HepG2 (cell line): ENCODE measurements around the gene GRIK5. TPM values are rescaled to one million over a fixed set of nuclear protein-coding genes. Genes with fewer than 3 reads are reported as not detected.
A peak's percentile ranks its signal among the peaks of the same experiment; 100 is the strongest.

ENCODE experiments used
- MED1 ChIP-seq: sonication (generic); formaldehyde crosslinking; IDR thresholded peaks from 2 replicates; pipeline ENCODE4 v1.4.0; 2020; ENCODE audit warnings: missing genetic modification reagents
- NFE2L2 ChIP-seq: fragments of 150-350 bp; IDR thresholded peaks from 2 replicates; pipeline ENCODE4 v1.6.1; 2014; ENCODE audit warnings: low read length
- SP140L ChIP-seq: sonication (generic); formaldehyde crosslinking; IDR thresholded peaks from 2 replicates; pipeline ENCODE4 v1.4.0; 2020; ENCODE audit warnings: missing genetic modification reagents, borderline replicate concordance
- SRF ChIP-seq: IDR thresholded peaks from 2 replicates; pipeline ENCODE4 v1.6.1; 2011; ENCODE audit warnings: mild to moderate bottlenecking, low read depth, low read length, moderate library complexity
- TARDBP ChIP-seq: sonication (generic); formaldehyde crosslinking; IDR thresholded peaks from 2 replicates; pipeline ENCODE4 v1.8.0; 2022; ENCODE audit warnings: mild to moderate bottlenecking, missing genetic modification reagents
- TBX3 ChIP-seq: fragments of 450-650 bp; IDR thresholded peaks from 2 replicates; pipeline ENCODE4 v1.6.1; 2017; ENCODE audit warnings: antibody characterized with exemption, mild to moderate bottlenecking, inconsistent platforms, borderline replicate concordance
- XBP1 ChIP-seq: sonication (generic); formaldehyde crosslinking; IDR thresholded peaks from 2 replicates; pipeline ENCODE4 v1.5.0; 2020; ENCODE audit warnings: missing genetic modification reagents
- ZNF543 ChIP-seq: sonication (generic); formaldehyde crosslinking; IDR thresholded peaks from 2 replicates; pipeline ENCODE4 v1.4.0; 2020; ENCODE audit warnings: mild to moderate bottlenecking, missing genetic modification reagents
- ZNF577 ChIP-seq: sonication (generic); formaldehyde crosslinking; IDR thresholded peaks from 2 replicates; pipeline ENCODE4 v1.4.0; 2020; ENCODE audit warnings: mild to moderate bottlenecking, low read depth, missing genetic modification reagents, borderline replicate concordance
- ZNF713 ChIP-seq: sonication (generic); formaldehyde crosslinking; IDR thresholded peaks from 2 replicates; pipeline ENCODE4 v1.4.0; 2020; ENCODE audit warnings: mild to moderate bottlenecking, missing genetic modification reagents
- ZNF746 ChIP-seq: sonication (generic); formaldehyde crosslinking; IDR thresholded peaks from 2 replicates; pipeline ENCODE4 v1.8.0; 2022; ENCODE audit warnings: mild to moderate bottlenecking, missing genetic modification reagents
- polyA plus RNA-seq, 8 experiments: library from polyadenylated mRNA; depleted of rRNA in 3 of 8; stranded (reverse) in 7 of 8; unstranded in 1 of 8; fragments of >200 nt; fragmentation: Illumina TruSeq in 4 of 8; extraction: Trizol in 4 of 8; gene quantifications; 2 replicates each; pipeline versions ENCODE4 v1.2.1 to v1.2.3, GENCODE V29; 2011 to 2016; ENCODE audit warnings: low read depth in 4 of 8, missing spikeins in 1 of 8, mixed read lengths in 1 of 8; ENCODE audit not compliant: insufficient read depth in 1 of 8
- total RNA-seq, 5 experiments: library from RNA; depleted of rRNA; stranded (reverse); fragments of >200 nt; fragmentation: Illumina TruSeq; extraction: Trizol; gene quantifications; 2 replicates each; pipeline ENCODE4 v1.2.3, GENCODE V29; 2016; ENCODE audit warnings: low read depth in 1 of 5
- TF ChIP-seq, protein P1 (sequence below): sonication (generic); formaldehyde crosslinking; IDR thresholded peaks from one replicate; pipeline ENCODE4 v1.5.1; 2020; ENCODE audit warnings: mild to moderate bottlenecking, missing genetic modification reagents; ENCODE audit errors: not compliant biosample characterization
- TF ChIP-seq, protein P2 (sequence below): sonication (generic); formaldehyde crosslinking; IDR thresholded peaks from 2 replicates; pipeline ENCODE4 v1.8.1; 2023; ENCODE audit warnings: mild to moderate bottlenecking, moderate library complexity, missing genetic modification reagents
- TF ChIP-seq, protein P3 (sequence below): sonication (generic); formaldehyde crosslinking; IDR thresholded peaks from 2 replicates; pipeline ENCODE4 v1.4.0; 2020; ENCODE audit warnings: mild to moderate bottlenecking, low read depth, missing genetic modification reagents

The GRIK5 gene
- total and polyA plus RNA-seq, 2 of the 13 experiments (the other 11 are each of a cell fraction or from before 2014, with no cell fraction given): not detected

DNA sequence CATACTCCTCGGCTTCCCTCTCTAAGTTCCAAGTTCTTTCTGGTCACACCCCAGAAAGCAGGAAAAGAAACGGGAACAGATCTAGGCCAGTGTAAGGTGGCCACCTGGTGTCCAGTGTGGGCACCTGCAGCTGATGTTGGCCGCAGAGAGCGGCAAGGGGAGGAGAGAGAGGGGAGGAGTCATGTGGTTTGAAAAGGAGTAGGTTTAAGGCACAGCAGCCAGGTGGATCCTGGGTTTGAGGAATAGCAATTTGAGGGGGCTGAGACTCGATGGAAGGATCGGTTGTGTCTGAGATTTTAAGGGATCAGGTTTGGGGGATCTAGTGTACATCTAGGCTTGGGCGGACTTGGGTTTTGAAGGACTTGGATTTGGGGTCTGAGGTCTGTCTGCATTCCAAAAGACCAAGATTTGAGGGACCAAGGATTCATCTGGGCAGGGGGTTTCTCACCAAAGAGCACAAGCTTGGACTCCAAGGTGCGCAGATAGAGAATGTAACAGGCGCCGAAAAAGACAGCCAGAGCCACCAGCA lies 112.1 kb downstream of the GRIK5 start (continued):
- TF ChIP-seq, protein P1, sequence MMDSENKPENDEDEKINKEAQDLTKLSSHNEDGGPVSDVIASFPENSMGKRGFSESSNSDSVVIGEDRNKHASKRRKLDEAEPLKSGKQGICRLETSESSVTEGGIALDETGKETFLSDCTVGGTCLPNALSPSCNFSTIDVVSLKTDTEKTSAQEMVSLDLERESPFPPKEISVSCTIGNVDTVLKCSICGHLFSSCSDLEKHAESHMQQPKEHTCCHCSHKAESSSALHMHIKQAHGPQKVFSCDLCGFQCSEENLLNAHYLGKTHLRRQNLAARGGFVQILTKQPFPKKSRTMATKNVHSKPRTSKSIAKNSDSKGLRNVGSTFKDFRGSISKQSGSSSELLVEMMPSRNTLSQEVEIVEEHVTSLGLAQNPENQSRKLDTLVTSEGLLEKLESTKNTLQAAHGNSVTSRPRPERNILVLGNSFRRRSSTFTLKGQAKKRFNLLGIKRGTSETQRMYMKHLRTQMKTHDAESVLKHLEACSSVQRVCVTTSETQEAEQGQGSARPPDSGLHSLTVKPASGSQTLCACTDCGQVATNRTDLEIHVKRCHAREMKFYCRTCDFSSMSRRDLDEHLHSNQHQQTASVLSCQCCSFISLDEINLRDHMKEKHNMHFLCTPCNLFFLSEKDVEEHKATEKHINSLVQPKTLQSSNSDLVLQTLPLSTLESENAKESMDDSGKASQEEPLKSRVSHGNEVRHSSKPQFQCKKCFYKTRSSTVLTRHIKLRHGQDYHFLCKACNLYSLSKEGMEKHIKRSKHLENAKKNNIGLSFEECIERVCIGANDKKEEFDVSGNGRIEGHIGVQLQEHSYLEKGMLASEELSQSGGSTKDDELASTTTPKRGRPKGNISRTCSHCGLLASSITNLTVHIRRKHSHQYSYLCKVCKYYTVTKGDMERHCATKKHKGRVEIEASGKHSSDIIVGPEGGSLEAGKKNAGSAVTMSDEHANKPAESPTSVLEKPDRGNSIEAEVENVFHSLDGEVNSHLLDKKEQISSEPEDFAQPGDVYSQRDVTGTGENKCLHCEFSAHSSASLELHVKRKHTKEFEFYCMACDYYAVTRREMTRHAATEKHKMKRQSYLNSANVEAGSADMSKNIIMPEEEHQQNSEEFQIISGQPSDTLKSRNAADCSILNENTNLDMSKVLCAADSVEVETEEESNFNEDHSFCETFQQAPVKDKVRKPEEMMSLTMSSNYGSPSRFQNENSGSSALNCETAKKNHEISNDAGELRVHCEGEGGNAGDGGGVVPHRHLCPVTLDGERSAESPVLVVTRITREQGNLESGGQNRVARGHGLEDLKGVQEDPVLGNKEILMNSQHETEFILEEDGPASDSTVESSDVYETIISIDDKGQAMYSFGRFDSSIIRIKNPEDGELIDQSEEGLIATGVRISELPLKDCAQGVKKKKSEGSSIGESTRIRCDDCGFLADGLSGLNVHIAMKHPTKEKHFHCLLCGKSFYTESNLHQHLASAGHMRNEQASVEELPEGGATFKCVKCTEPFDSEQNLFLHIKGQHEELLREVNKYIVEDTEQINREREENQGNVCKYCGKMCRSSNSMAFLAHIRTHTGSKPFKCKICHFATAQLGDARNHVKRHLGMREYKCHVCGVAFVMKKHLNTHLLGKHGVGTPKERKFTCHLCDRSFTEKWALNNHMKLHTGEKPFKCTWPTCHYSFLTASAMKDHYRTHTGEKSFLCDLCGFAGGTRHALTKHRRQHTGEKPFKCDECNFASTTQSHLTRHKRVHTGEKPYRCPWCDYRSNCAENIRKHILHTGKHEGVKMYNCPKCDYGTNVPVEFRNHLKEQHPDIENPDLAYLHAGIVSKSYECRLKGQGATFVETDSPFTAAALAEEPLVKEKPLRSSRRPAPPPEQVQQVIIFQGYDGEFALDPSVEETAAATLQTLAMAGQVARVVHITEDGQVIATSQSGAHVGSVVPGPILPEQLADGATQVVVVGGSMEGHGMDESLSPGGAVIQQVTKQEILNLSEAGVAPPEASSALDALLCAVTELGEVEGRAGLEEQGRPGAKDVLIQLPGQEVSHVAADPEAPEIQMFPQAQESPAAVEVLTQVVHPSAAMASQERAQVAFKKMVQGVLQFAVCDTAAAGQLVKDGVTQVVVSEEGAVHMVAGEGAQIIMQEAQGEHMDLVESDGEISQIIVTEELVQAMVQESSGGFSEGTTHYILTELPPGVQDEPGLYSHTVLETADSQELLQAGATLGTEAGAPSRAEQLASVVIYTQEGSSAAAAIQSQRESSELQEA: no peak
- TF ChIP-seq ZNF577 (CRISPR knock-in tag) (no peak), XBP1 (CRISPR knock-in tag) (no peak), ZNF746 (CRISPR knock-in tag) (no peak), TBX3 (no peak), NFE2L2 (no peak), MED1 (CRISPR knock-in tag) (peak; percentile 11; the same call in 1 of the 2 replicates), TARDBP (CRISPR knock-in tag) (no peak), SRF (no peak), SP140L (CRISPR knock-in tag) (no peak), ZNF543 (CRISPR knock-in tag) (no peak), ZNF713 (CRISPR knock-in tag) (no peak)
- TF ChIP-seq, protein P2, sequence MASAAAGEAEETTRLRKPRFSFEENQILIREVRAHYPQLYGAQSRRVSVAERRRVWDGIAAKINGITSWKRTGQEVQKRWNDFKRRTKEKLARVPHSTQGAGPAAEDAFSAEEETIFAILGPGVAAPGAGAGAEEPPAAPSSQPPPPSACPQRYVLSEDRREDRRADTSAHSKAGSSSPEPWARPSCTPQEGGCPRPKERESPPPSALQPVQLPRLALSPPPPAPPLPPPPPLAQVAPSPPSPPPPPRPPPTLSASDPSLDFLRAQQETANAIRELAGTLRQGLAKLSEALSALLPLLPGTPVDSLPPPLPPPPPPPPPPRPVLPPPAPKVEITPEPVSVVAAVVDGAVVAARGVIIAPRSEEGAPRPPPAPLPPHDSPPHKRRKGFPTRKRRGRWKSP: no peak
- TF ChIP-seq, protein P3, sequence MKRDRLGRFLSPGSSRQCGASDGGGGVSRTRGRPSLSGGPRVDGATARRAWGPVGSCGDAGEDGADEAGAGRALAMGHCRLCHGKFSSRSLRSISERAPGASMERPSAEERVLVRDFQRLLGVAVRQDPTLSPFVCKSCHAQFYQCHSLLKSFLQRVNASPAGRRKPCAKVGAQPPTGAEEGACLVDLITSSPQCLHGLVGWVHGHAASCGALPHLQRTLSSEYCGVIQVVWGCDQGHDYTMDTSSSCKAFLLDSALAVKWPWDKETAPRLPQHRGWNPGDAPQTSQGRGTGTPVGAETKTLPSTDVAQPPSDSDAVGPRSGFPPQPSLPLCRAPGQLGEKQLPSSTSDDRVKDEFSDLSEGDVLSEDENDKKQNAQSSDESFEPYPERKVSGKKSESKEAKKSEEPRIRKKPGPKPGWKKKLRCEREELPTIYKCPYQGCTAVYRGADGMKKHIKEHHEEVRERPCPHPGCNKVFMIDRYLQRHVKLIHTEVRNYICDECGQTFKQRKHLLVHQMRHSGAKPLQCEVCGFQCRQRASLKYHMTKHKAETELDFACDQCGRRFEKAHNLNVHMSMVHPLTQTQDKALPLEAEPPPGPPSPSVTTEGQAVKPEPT (CRISPR knock-in tag): no peak
